Tibial nerve (tissue), 4 donors: ENCODE results near the gene DGKD. TPM values are rescaled to one million over a fixed set of nuclear protein-coding genes. Genes with fewer than 3 reads are reported as not detected.

Experiments
- DNase-seq, 2 donors: peaks; one replicate each; pipeline ENCODE4 v3.0.0-alpha.2; 2019; ENCODE audit warnings: low spot score in 2 of 2
- H3K27ac ChIP-seq, 4 donors: fragments of 200-600 bp; sonication (generic) in 3 of 4; one replicate each; pipeline ENCODE4 v1.5.1; 2017 to 2019; ENCODE audit warnings: mild to moderate bottlenecking in 1 of 4
- H3K27me3 ChIP-seq, 2 donors: fragments of 200-600 bp; sonication (generic) in 1 of 2; one replicate each; pipeline versions ENCODE4 v1.5.1 to v1.6.0; 2017 to 2019
- H3K36me3 ChIP-seq, 3 donors: fragments of 200-600 bp; sonication (generic); one replicate each; pipeline ENCODE4 v1.5.1; 2018 to 2019
- H3K4me1 ChIP-seq, 4 donors: fragments of 200-600 bp; sonication (generic) in 3 of 4; one replicate each; pipeline ENCODE4 v1.5.1; 2017 to 2019
- H3K4me3 ChIP-seq, 4 donors: fragments of 200-600 bp; sonication (generic) in 3 of 4; one replicate each; pipeline ENCODE4 v1.5.1; 2017 to 2019; ENCODE audit warnings: mild to moderate bottlenecking in 1 of 4, moderate library complexity in 1 of 4
- H3K9me3 ChIP-seq, 4 donors: fragments of 200-600 bp; sonication (generic) in 3 of 4; one replicate each; pipeline ENCODE4 v1.5.1; 2017 to 2019
- EP300 ChIP-seq, 2 donors: sonication (generic); formaldehyde crosslinking; IDR thresholded peaks; one replicate each; pipeline ENCODE4 v1.6.1; 2017; ENCODE audit warnings: antibody characterized with exemption in 2 of 2, mild to moderate bottlenecking in 1 of 2
- POLR2A ChIP-seq, 2 donors: fragments of 450-650 bp; IDR thresholded peaks; one replicate each; pipeline ENCODE4 v1.6.1; 2017; ENCODE audit warnings: antibody characterized with exemption in 2 of 2, mild to moderate bottlenecking in 2 of 2, moderate library complexity in 2 of 2
- WGBS, 2 donors: methylation state at CpG; one replicate each; pipeline ENCODE4 v1.1.5; 2018; 5-methylcytosine and 5-hydroxymethylcytosine counted together
- total RNA-seq, 4 donors: library from RNA; depleted of rRNA; stranded (reverse); fragments of >200 nt; gene quantifications; one replicate each; pipeline ENCODE4 v1.1.0, GENCODE V29; 2016
- TF ChIP-seq, protein P1 (sequence below), 5 experiments: fragments of 200-600 bp in 3 of 5; fragments of 450-650 bp in 2 of 5; sonication (generic) in 3 of 5; IDR thresholded peaks; one replicate each; pipeline ENCODE4 v1.5.1; 2016 to 2019; ENCODE audit warnings: antibody characterized with exemption in 5 of 5, mild to moderate bottlenecking in 3 of 5, moderate library complexity in 2 of 5

The DGKD gene
- total RNA-seq, 4 donors from 2014 or later = 6.5 to 11.7 (median 7.4) TPM

- Histone ChIP-seq H3K9me3 (no peaks in the 10 kb centered on the region), H3K4me3 (no peak overlapping the region), H3K27me3 (no peaks in the 10 kb centered on the region), H3K4me1 (no peaks in the 10 kb centered on the region), H3K36me3 (no peaks in the 10 kb centered on the region), H3K27ac (no peak overlapping the region)
- no peak for DNase-seq
- 81 to 88% methylated on average over 8 of the region's 8 CpGs for WGBS, 2 donors
- TF ChIP-seq, protein P1, sequence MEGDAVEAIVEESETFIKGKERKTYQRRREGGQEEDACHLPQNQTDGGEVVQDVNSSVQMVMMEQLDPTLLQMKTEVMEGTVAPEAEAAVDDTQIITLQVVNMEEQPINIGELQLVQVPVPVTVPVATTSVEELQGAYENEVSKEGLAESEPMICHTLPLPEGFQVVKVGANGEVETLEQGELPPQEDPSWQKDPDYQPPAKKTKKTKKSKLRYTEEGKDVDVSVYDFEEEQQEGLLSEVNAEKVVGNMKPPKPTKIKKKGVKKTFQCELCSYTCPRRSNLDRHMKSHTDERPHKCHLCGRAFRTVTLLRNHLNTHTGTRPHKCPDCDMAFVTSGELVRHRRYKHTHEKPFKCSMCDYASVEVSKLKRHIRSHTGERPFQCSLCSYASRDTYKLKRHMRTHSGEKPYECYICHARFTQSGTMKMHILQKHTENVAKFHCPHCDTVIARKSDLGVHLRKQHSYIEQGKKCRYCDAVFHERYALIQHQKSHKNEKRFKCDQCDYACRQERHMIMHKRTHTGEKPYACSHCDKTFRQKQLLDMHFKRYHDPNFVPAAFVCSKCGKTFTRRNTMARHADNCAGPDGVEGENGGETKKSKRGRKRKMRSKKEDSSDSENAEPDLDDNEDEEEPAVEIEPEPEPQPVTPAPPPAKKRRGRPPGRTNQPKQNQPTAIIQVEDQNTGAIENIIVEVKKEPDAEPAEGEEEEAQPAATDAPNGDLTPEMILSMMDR (IDR thresholded peaks at IDR 0.05) = no peak
- TF ChIP-seq POLR2A (IDR thresholded peaks at IDR 0.05) = no peak
- TF ChIP-seq EP300 (IDR thresholded peaks at IDR 0.05) = no peak
Observed at GRCh38 chr2:233323851-233324250, 30.4 kb upstream of the DGKD start.

GRCh38 chr2:233325256-233325655 is 29.0 kb upstream of the DGKD start:
- Histone ChIP-seq H3K27me3 (no peaks in the 10 kb centered on the region), H3K36me3 (no peaks in the 10 kb centered on the region), H3K9me3 (no peaks in the 10 kb centered on the region), H3K4me1 (no peaks in the 10 kb centered on the region), H3K4me3 (no peak overlapping the region), H3K27ac (no peak overlapping the region)
- WGBS, 2 donors = 68 to 82% methylated on average over 4 of the region's 4 CpGs
- TF ChIP-seq POLR2A (IDR thresholded peaks at IDR 0.05) = no peak
- TF ChIP-seq EP300 (IDR thresholded peaks at IDR 0.05) = no peak
- TF ChIP-seq, protein P1 (IDR thresholded peaks at IDR 0.05) = no peak
- no peak for DNase-seq

- H3K27me3 ChIP-seq = no peaks in the 10 kb centered on the region
- H3K9me3 ChIP-seq = no peaks in the 10 kb centered on the region
- TF ChIP-seq EP300 (IDR thresholded peaks at IDR 0.05) (no peak), POLR2A (IDR thresholded peaks at IDR 0.05) (no peak)
- TF ChIP-seq, protein P1 (IDR thresholded peaks at IDR 0.05) = no peak
- H3K4me1 ChIP-seq = no peaks in the 10 kb centered on the region
- H3K36me3 ChIP-seq = no peaks in the 10 kb centered on the region
- H3K27ac ChIP-seq = no peak overlapping the region
- no peak overlapping the region for H3K4me3 ChIP-seq
- DNase-seq = no peak
- 56% methylated on average over 10 of the region's 10 CpGs for WGBS, 2 donors
Observed at GRCh38 chr2:233325814-233326213, 28.5 kb upstream of the DGKD start.

GRCh38 chr2:233326500-233326899 is 27.8 kb upstream of the DGKD start:
- TF ChIP-seq, protein P1 (IDR thresholded peaks at IDR 0.05) = no peak
- no peaks in the 10 kb centered on the region for H3K36me3 ChIP-seq
- H3K9me3 ChIP-seq = no peaks in the 10 kb centered on the region
- H3K4me3 ChIP-seq = no peak overlapping the region
- H3K27me3 ChIP-seq = no peaks in the 10 kb centered on the region
- no peak for DNase-seq
- no peaks in the 10 kb centered on the region for H3K4me1 ChIP-seq
- WGBS, 2 donors = 91 to 94% methylated on average over 7 to 8 of the region's 8 CpGs
- H3K27ac ChIP-seq = no peak overlapping the region

DNA sequence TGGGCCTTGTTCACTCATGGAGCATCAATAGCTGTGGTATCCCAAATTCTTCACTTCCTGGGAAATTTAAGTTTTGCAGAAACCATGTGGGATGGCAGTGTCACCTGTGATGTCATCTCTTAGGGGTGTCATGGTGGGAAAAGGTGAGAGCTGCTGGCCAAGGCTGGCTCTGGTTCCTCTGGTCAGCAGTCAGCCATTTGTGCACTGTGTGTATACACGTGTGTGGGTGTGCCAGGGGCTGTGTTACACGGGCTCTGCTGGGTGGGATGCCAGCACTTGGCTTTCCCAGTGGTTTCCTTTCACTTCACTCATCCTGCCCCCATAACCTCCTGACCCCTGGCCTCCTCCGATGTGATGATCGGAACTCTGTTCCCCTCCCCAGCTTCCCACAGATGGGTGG is 25.4 kb upstream of the DGKD start:
- H3K9me3 ChIP-seq = no peaks in the 10 kb centered on the region
- no peak for DNase-seq
- TF ChIP-seq POLR2A (IDR thresholded peaks at IDR 0.05) (no peak), EP300 (IDR thresholded peaks at IDR 0.05) (no peak)
- TF ChIP-seq, protein P1 (IDR thresholded peaks at IDR 0.05) = no peak
- no peaks in the 10 kb centered on the region for H3K27me3 ChIP-seq
- H3K36me3 ChIP-seq = no peaks in the 10 kb centered on the region
- no peak overlapping the region for H3K4me3 ChIP-seq
- H3K27ac ChIP-seq = no peak overlapping the region
- H3K4me1 ChIP-seq = peaks cover 0 to 7% (median 0%) of the 10 kb centered on the region in 4 donors
- WGBS, 2 donors = 54 to 58% methylated on average over 4 of the region's 4 CpGs
